Cardiac septum (tissue), 1 donor: Measurements from ENCODE around the gene RAB4A. TPM values are rescaled to one million over a fixed set of nuclear protein-coding genes. Genes with fewer than 3 reads are reported as not detected.

Experiments used
- DNase-seq: peaks from one replicate; pipeline ENCODE4 v3.0.0-alpha.2; 2020; ENCODE audit warnings: low spot score
- intact Hi-C: fragments of 100-400 bp; cut with DNase I; formaldehyde crosslinking; loops from one replicate; pipeline ENCODE4 v1.14.0; 2022
- total RNA-seq: library from RNA; stranded (reverse); fragmentation: NEBNext Ultra II Directional; extraction: Animal tissue kit (Norgen Biotek cat#: 25700); gene quantifications from one replicate; pipeline ENCODE4 v1.2.1, GENCODE V29; 2021
- donor health status: DM: no; HTN: no; CAD: no.

RAB4A gene
- total RNA-seq, 1 donor from 2014 or later: 124 TPM

- DNase-seq: no peak
Observed at GRCh38 chr1:229238674-229239415, 32.1 kb upstream of the RAB4A start.

GRCh38 chr1:229240532-229240931 lies 30.4 kb upstream of the RAB4A start:
- DNase-seq: no peak
- intact Hi-C loops: no loop called here

More at GRCh38 chr1:229238674-229239415, 32.1 kb upstream of the RAB4A start:
- intact Hi-C loops: no loop called here

- no peak for DNase-seq
- intact Hi-C loops: no loop called here
Observed at GRCh38 chr1:229241390-229241789, 29.5 kb upstream of the RAB4A start.

- intact Hi-C loops: no loop called here
- no peak for DNase-seq
Observed at GRCh38 chr1:229243638-229244037, 27.3 kb upstream of the RAB4A start.

- intact Hi-C loops: no loop called here
- DNase-seq: no peak
Observed at GRCh38 chr1:229244091-229244490, 26.8 kb upstream of the RAB4A start.

- intact Hi-C loops: no loop called here
- DNase-seq: no peak
Observed at GRCh38 chr1:229247871-229248270, 23.0 kb upstream of the RAB4A start.

GRCh38 chr1:229248821-229249817 lies 21.8 kb upstream of the RAB4A start:
- no peak for DNase-seq
- intact Hi-C loops: no loop called here

GRCh38 chr1:229249854-229250644 lies 20.9 kb upstream of the RAB4A start:
- DNase-seq: no peak
- intact Hi-C loops: no loop called here

- intact Hi-C loops: no loop called here
- DNase-seq: no peak
Observed at GRCh38 chr1:229251185-229251584, 19.7 kb upstream of the RAB4A start.

- DNase-seq: no peak
- intact Hi-C loops: no loop called here
Observed at GRCh38 chr1:229252228-229252984, 18.5 kb upstream of the RAB4A start.

GRCh38 chr1:229253151-229253974 lies 17.5 kb upstream of the RAB4A start:
- DNase-seq: no peak
- intact Hi-C loops: no loop called here

- no peak for DNase-seq
- intact Hi-C loops: no loop called here
Observed at GRCh38 chr1:229254910-229255541, 15.9 kb upstream of the RAB4A start.

- DNase-seq: no peak
- intact Hi-C loops: loop anchor here (1.0 to 2.0 kb wide), 2 partner anchors 225 to 256 kb away; no protein-coding TSS in a partner anchor
Observed at GRCh38 chr1:229258031-229258756, 12.7 kb upstream of the RAB4A start.

- no peak for DNase-seq
- intact Hi-C loops: loop anchor here (1.0 to 2.0 kb wide), 2 partner anchors 224 to 256 kb away; no protein-coding TSS in a partner anchor
Observed at GRCh38 chr1:229258757-229259060, 12.2 kb upstream of the RAB4A start.

- intact Hi-C loops: no loop called here
- DNase-seq: no peak
Observed at GRCh38 chr1:229260297-229260696, 10.6 kb upstream of the RAB4A start.

GRCh38 chr1:229262239-229262638 lies 8.7 kb upstream of the RAB4A start:
- intact Hi-C loops: no loop called here
- no peak for DNase-seq

- DNase-seq: no peak
- intact Hi-C loops: no loop called here
Observed at GRCh38 chr1:229263254-229263653, 7.7 kb upstream of the RAB4A start.
